HEK293 (cell line): Measurements from ENCODE around the gene SH3RF3.
A peak's percentile ranks its signal among the peaks of the same experiment; 100 is the strongest.

Source experiments
- KLF16 ChIP-seq: fragments of 450-650 bp; formaldehyde crosslinking; IDR thresholded peaks from 2 replicates; pipeline ENCODE4 v1.5.1; 2017; ENCODE audit warnings: missing biosample characterization, missing genetic modification characterization
- ZBTB7A ChIP-seq: fragments of 450-650 bp; formaldehyde crosslinking; IDR thresholded peaks from 2 replicates; pipeline ENCODE4 v1.5.1; 2016; ENCODE audit warnings: low read depth, missing biosample characterization, missing genetic modification characterization
- ZNF10 ChIP-seq: fragments of 450-650 bp; formaldehyde crosslinking; IDR thresholded peaks from 2 replicates; pipeline ENCODE4 v1.5.1; 2017; ENCODE audit warnings: missing biosample characterization, missing genetic modification characterization
- ZNF530 ChIP-seq: fragments of 450-650 bp; formaldehyde crosslinking; IDR thresholded peaks from 2 replicates; pipeline ENCODE4 v1.5.1; 2016; ENCODE audit warnings: low read depth, missing biosample characterization, missing genetic modification characterization
- ZNF670 ChIP-seq: fragments of 450-650 bp; formaldehyde crosslinking; IDR thresholded peaks from 2 replicates; pipeline ENCODE4 v1.5.1; 2016; ENCODE audit warnings: missing biosample characterization, missing genetic modification characterization, low read depth
- ZNF830 ChIP-seq: fragments of 450-650 bp; IDR thresholded peaks from 2 replicates; pipeline ENCODE4 v1.5.0; 2018; ENCODE audit warnings: missing biosample characterization, missing genetic modification characterization, low read depth, mild to moderate bottlenecking, moderate library complexity
- ZSCAN30 ChIP-seq: fragments of 450-650 bp; IDR thresholded peaks from 2 replicates; pipeline ENCODE4 v1.5.1; 2018; ENCODE audit warnings: missing biosample characterization, mild to moderate bottlenecking, missing genetic modification characterization, moderate library complexity
- TF ChIP-seq, protein P1 (sequence below): fragments of 450-650 bp; formaldehyde crosslinking; IDR thresholded peaks from 2 replicates; pipeline ENCODE4 v1.5.1; 2016; ENCODE audit warnings: missing biosample characterization, missing genetic modification characterization
- TF ChIP-seq, protein P2 (sequence below): fragments of 450-650 bp; formaldehyde crosslinking; IDR thresholded peaks from 2 replicates; pipeline ENCODE4 v1.5.1; 2016; ENCODE audit warnings: missing biosample characterization, missing genetic modification characterization

- TF ChIP-seq ZBTB7A (tag by site-specific recombination) (no peak), ZNF830 (tag by site-specific recombination) (no peak), ZNF530 (tag by site-specific recombination) (no peak), ZSCAN30 (tag by site-specific recombination) (peak; percentile 75), ZNF10 (tag by site-specific recombination) (no peak), KLF16 (tag by site-specific recombination) (no peak), ZNF670 (tag by site-specific recombination) (no peak)
- TF ChIP-seq, protein P1, sequence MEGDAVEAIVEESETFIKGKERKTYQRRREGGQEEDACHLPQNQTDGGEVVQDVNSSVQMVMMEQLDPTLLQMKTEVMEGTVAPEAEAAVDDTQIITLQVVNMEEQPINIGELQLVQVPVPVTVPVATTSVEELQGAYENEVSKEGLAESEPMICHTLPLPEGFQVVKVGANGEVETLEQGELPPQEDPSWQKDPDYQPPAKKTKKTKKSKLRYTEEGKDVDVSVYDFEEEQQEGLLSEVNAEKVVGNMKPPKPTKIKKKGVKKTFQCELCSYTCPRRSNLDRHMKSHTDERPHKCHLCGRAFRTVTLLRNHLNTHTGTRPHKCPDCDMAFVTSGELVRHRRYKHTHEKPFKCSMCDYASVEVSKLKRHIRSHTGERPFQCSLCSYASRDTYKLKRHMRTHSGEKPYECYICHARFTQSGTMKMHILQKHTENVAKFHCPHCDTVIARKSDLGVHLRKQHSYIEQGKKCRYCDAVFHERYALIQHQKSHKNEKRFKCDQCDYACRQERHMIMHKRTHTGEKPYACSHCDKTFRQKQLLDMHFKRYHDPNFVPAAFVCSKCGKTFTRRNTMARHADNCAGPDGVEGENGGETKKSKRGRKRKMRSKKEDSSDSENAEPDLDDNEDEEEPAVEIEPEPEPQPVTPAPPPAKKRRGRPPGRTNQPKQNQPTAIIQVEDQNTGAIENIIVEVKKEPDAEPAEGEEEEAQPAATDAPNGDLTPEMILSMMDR (tag by site-specific recombination), result peak; percentile 28; the same call in 1 of the 2 replicates
- TF ChIP-seq, protein P2, sequence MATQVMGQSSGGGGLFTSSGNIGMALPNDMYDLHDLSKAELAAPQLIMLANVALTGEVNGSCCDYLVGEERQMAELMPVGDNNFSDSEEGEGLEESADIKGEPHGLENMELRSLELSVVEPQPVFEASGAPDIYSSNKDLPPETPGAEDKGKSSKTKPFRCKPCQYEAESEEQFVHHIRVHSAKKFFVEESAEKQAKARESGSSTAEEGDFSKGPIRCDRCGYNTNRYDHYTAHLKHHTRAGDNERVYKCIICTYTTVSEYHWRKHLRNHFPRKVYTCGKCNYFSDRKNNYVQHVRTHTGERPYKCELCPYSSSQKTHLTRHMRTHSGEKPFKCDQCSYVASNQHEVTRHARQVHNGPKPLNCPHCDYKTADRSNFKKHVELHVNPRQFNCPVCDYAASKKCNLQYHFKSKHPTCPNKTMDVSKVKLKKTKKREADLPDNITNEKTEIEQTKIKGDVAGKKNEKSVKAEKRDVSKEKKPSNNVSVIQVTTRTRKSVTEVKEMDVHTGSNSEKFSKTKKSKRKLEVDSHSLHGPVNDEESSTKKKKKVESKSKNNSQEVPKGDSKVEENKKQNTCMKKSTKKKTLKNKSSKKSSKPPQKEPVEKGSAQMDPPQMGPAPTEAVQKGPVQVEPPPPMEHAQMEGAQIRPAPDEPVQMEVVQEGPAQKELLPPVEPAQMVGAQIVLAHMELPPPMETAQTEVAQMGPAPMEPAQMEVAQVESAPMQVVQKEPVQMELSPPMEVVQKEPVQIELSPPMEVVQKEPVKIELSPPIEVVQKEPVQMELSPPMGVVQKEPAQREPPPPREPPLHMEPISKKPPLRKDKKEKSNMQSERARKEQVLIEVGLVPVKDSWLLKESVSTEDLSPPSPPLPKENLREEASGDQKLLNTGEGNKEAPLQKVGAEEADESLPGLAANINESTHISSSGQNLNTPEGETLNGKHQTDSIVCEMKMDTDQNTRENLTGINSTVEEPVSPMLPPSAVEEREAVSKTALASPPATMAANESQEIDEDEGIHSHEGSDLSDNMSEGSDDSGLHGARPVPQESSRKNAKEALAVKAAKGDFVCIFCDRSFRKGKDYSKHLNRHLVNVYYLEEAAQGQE, result no peak
Observed at GRCh38 chr2:109260886-109261700, 132.1 kb downstream of the SH3RF3 start.
